Cardiac muscle cell (in vitro differentiated cells and primary cell): ENCODE results near the gene PP2D1. TPM values are rescaled to one million over a fixed set of nuclear protein-coding genes. Genes with fewer than 3 reads are reported as not detected.

Source experiments
- DNase-seq, 2 donors: peaks; one replicate each; pipeline versions ENCODE4 v3.0.0 to v3.0.0-alpha.2; 2010 to 2017; ENCODE audit warnings: low read depth in 1 of 2, low spot score in 1 of 2
- H3K27ac ChIP-seq: fragments of 200-600 bp; sonication (generic); 2 replicates; pipeline ENCODE4 v1.5.1; 2016
- H3K27me3 ChIP-seq: fragments of 200-600 bp; sonication (generic); 2 replicates; pipeline ENCODE4 v1.6.0; 2016; ENCODE audit warnings: control low read depth
- H3K36me3 ChIP-seq: fragments of 200-600 bp; sonication (generic); 2 replicates; pipeline ENCODE4 v1.5.1; 2016; ENCODE audit warnings: control low read depth
- H3K4me1 ChIP-seq: fragments of 200-600 bp; sonication (generic); 2 replicates; pipeline ENCODE4 v1.8.1; 2017; ENCODE audit warnings: low read depth, mild to moderate bottlenecking, mixed run types
- H3K4me3 ChIP-seq: fragments of 200-600 bp; sonication (generic); 2 replicates; pipeline ENCODE4 v1.5.1; 2016; ENCODE audit warnings: mild to moderate bottlenecking
- H3K9me3 ChIP-seq: fragments of 200-600 bp; sonication (generic); 2 replicates; pipeline ENCODE4 v1.5.1; 2017; ENCODE audit warnings: low read depth, mild to moderate bottlenecking, control low read depth
- polyA plus RNA-seq: library from polyadenylated mRNA; unstranded; fragments of >200 nt; fragmentation: Nextera tagmentation; extraction: Ambion mirVana; gene quantifications from 2 replicates; pipeline ENCODE4 v1.2.1, GENCODE V29; 2016
- total RNA-seq: library from RNA; depleted of rRNA; stranded (reverse); fragments of >200 nt; gene quantifications from 2 replicates; pipeline ENCODE4 v1.2.3, GENCODE V29; 2016
- TF ChIP-seq, protein P1 (sequence below): IDR thresholded peaks from 2 replicates; pipeline ENCODE4 v1.5.1; 2012; ENCODE audit warnings: low read depth, mild to moderate bottlenecking, low read length

The PP2D1 gene
- total and polyA plus RNA-seq, 2 experiments from 2014 or later = 0.13 TPM; not detected in 1

DNA sequence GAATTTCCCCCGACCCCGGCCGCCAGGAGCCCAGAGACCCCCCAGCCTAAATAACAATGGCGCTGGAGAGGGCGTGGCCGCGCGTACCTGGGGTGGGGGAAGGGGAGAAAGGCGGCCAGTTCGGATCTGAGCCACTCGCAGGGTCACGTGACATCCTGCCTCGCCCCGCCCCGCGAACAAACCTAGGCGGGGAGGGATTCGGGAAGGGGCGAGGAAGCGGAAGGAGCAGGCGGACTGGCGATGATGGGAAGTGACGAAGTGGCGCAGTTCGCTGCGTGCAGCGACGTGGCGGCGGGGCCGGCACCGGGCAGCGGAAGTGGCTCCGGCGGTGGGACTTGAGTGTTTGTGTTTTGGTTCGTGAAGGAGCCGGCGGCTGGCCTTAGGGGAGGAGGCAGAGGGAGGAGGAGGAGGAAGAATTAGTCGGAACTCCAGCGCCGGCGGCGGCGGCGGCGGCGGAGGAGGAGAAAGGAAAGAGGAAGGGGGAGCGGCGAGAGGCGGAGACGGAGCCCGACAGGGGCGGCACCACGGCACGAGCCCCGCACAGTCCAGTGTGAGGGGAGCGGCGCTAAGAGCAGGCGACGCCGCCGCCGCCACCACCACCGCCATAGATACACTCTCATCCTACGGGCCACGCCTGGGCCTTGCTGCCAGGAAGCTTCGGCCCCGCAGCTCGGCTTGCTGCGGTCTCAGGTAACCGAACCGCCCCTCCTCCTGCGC lies 65.1 kb downstream of the PP2D1 start, which contains the start of gene RAB5A:
TSS of gene RAB5A (plus strand) at position 266 of the 717 bp plus-strand sequence. CDS start 3,802 bp downstream, outside the sequence.
- peaks cover 12% of the 10 kb centered on the region for H3K4me1 ChIP-seq

DNA sequence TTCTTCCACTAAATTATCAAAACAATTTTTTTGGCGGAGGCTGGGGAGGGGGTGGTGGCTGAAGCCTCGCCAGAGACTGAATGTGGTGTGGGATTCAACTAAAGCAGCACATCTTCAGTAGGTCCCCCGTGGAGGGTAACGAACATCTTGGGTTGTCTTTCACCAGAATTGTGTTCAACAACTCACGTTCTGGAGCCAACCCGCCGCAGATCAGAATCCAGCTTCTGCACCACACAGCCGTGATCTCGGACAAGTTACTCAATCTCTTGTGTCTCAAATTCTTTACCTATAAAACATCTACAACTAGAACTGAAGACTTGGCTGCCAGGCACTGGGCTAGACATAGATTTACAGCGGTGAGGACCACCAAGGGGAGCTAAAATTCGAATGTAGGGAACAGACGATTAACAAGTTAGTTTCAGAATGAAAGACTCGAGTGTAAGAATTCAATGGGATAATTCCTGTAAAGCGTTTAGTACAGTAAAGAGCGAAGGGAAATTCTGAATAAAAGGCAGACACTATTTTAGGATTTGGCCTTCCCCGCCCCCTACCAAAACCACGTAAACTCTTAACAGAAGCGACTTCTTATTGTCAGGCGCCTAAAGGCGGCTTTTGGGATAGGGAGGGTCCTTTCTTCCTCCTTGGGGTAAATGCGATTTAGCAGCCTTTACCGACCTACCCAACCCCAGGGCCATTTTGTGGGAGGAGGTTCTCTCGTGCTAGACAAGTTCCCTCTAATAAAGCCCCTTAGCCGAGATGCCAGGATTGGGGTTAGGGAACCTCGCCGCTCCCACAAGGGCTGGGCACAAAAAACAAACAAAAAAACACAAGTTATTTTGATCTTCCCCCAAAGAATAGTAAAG lies 65.9 kb downstream of the PP2D1 start:
- Histone ChIP-seq H3K9me3 (no peaks in the 10 kb centered on the region), H3K4me1 (peaks cover 12% of the 10 kb centered on the region), H3K27ac (peak overlapping the region; percentile 94), H3K27me3 (no peaks in the 10 kb centered on the region), H3K36me3 (no peaks in the 10 kb centered on the region), H3K4me3 (peak overlapping the region; percentile 91)
- peak in 1 of 2 donors; percentile 5 for DNase-seq
- TF ChIP-seq, protein P1, sequence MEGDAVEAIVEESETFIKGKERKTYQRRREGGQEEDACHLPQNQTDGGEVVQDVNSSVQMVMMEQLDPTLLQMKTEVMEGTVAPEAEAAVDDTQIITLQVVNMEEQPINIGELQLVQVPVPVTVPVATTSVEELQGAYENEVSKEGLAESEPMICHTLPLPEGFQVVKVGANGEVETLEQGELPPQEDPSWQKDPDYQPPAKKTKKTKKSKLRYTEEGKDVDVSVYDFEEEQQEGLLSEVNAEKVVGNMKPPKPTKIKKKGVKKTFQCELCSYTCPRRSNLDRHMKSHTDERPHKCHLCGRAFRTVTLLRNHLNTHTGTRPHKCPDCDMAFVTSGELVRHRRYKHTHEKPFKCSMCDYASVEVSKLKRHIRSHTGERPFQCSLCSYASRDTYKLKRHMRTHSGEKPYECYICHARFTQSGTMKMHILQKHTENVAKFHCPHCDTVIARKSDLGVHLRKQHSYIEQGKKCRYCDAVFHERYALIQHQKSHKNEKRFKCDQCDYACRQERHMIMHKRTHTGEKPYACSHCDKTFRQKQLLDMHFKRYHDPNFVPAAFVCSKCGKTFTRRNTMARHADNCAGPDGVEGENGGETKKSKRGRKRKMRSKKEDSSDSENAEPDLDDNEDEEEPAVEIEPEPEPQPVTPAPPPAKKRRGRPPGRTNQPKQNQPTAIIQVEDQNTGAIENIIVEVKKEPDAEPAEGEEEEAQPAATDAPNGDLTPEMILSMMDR = no peak

More for the DNA sequence above, 65.1 kb downstream of the PP2D1 start, which contains the start of gene RAB5A:
- H3K27ac ChIP-seq = peak within 1 kb of the TSS; percentile 94
- H3K9me3 ChIP-seq = no peaks in the 10 kb centered on the region
- H3K36me3 ChIP-seq = no peaks in the 10 kb centered on the region
- H3K27me3 ChIP-seq = no peaks in the 10 kb centered on the region
- peak; percentile 97 to 99 for DNase-seq
- peak within 1 kb of the TSS; percentile 91 for H3K4me3 ChIP-seq
- TF ChIP-seq, protein P1 = no peak

DNA sequence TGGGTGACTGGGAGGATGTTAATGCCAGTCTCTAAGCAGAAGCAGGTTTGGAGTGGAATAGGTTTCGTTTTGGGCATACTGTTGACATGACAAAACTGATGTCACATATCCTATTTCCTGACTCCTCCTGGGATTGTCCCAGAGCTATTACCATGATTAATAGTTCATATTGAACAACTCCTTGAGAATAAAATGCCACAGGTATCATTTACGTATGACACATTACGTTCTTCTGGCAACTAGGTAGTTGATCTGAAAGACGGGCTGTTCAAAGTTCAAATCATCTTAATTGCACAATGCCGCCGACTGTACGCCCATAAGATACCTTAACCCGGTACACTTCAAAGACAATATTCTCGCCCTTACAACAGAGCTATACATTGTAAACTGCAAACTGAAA lies 66.5 kb downstream of the PP2D1 start:
- no peak overlapping the region for H3K4me3 ChIP-seq
- H3K9me3 ChIP-seq = no peaks in the 10 kb centered on the region
- no peaks in the 10 kb centered on the region for H3K27me3 ChIP-seq

DNA sequence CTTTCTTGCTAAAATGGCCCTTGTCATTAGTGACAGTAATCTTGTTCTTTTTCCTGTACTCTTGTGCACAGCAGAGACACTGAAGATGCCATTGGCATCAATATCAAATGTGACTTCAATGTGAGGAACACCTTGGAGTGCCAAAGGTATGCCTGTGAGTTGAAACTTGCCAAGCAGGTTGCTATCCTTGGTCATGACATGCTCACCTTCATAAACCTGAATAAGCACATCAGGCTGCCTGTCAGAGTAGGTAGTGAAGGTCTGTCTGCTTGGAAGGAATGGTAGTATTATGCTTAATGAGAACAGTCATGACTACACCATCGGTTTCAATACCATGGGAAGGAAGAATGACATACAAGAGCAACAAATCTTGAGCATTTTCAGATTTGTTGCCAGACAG lies 71.4 kb downstream of the PP2D1 start:
- TF ChIP-seq, protein P1 = no peak
- Histone ChIP-seq H3K9me3 (no peaks in the 10 kb centered on the region), H3K36me3 (no peaks in the 10 kb centered on the region), H3K4me1 (no peaks in the 10 kb centered on the region), H3K27ac (no peak overlapping the region), H3K27me3 (no peaks in the 10 kb centered on the region), H3K4me3 (no peak overlapping the region)
- no peak for DNase-seq

More for the DNA sequence above, 66.5 kb downstream of the PP2D1 start:
- Histone ChIP-seq H3K4me1 (peaks cover 12% of the 10 kb centered on the region), H3K36me3 (no peaks in the 10 kb centered on the region), H3K27ac (no peak overlapping the region)
- TF ChIP-seq, protein P1 = no peak
- DNase-seq = no peak

DNA sequence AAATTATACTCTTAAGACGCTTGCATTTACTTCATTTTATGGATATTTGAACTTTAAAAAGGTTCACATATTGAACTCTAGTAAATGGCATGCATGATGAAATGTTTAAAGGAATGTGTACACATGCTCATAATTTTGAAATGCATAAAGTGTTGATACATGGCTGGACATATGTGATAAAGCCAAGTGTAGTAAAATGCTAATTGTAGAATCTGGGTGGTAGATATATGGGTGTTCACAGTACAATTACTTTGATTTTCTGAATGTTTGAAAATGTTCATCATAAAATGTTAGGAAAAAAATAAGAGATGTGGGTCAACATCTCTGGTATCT lies 73.8 kb downstream of the PP2D1 start:
- H3K4me1 ChIP-seq = no peaks in the 10 kb centered on the region
- H3K27ac ChIP-seq = no peak overlapping the region
- TF ChIP-seq, protein P1 = no peak
- H3K27me3 ChIP-seq = no peaks in the 10 kb centered on the region
- H3K4me3 ChIP-seq = no peak overlapping the region
- H3K9me3 ChIP-seq = no peaks in the 10 kb centered on the region
- no peak for DNase-seq
- H3K36me3 ChIP-seq = no peaks in the 10 kb centered on the region
